LNCaP clone FGC (cell line): Measurements from ENCODE around the gene ZSCAN20.

Experiments
- DNase-seq: peaks from one replicate; pipeline ENCODE4 v3.0.0-alpha.2; 2011; ENCODE audit warnings: low read depth
- H3K4me3 ChIP-seq: 2 replicates; pipeline ENCODE4 v1.5.1; 2011; ENCODE audit warnings: mild to moderate bottlenecking, low read depth, low read length, control low read depth
- TF ChIP-seq, protein P1 (sequence below): IDR thresholded peaks from 2 replicates; pipeline ENCODE4 v1.5.1; 2012; ENCODE audit warnings: mild to moderate bottlenecking; ENCODE audit not compliant: control insufficient read depth, insufficient read depth; ENCODE audit errors: extremely low read depth

The ZSCAN20 gene

DNA sequence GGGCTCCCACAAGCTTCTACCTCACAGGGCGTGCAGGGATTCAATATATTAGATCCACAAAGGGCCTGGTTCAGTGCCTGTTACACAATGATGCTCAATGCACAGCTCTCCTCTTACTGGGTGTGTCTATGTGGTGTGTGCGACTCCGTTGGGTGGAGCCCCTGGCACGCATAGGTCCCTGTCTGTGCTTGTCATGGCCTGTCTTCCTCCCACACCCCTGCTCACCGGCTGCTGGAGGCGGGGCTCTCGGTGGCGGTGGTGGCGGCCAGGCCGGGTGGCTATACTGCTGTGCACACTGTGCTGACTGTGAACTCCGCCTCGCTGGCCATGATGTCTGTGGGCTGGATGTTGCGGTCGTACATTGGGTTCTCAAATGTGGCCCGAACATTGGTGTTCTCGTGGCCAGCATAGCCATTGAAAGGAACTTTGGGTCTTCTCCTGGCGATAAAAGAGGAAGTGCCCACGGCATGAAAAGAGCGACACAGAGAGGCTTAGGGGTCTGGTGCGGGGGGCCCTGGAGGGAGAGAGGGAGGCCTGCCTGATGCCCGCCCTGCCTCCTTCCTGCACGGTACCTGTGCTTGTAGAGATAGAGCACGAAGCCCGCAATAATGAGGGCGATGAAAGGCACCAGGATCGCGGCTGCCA, 46.9 kb downstream of the ZSCAN20 start:
- no peak for DNase-seq
- TF ChIP-seq, protein P1, sequence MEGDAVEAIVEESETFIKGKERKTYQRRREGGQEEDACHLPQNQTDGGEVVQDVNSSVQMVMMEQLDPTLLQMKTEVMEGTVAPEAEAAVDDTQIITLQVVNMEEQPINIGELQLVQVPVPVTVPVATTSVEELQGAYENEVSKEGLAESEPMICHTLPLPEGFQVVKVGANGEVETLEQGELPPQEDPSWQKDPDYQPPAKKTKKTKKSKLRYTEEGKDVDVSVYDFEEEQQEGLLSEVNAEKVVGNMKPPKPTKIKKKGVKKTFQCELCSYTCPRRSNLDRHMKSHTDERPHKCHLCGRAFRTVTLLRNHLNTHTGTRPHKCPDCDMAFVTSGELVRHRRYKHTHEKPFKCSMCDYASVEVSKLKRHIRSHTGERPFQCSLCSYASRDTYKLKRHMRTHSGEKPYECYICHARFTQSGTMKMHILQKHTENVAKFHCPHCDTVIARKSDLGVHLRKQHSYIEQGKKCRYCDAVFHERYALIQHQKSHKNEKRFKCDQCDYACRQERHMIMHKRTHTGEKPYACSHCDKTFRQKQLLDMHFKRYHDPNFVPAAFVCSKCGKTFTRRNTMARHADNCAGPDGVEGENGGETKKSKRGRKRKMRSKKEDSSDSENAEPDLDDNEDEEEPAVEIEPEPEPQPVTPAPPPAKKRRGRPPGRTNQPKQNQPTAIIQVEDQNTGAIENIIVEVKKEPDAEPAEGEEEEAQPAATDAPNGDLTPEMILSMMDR: no peak
- no peak overlapping the region for H3K4me3 ChIP-seq

- TF ChIP-seq, protein P1: no peak
- no peak for DNase-seq
- no peak overlapping the region for H3K4me3 ChIP-seq
These were observed 52.1 kb downstream of the ZSCAN20 start for GRCh38 chr1:33524586-33524985.

DNA sequence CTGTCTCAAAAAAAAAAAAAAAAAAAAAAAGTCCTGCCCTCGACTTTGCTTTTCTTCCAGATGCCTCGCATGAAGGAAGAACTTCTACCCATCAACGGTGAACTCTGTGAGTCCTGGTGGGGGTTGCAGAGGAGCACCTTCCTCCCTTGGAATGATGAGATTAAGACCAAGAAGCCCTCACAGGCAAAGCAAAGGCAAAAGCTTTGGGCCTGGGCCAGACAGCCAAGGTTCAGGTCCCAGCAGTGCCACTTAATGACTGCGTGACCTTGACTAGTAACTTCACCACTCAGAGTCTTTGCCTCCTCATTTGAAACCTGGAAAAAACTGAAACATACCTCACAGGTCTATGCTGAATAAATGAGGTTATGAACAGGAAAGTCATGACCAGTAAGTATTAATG, 55.5 kb downstream of the ZSCAN20 start:
- H3K4me3 ChIP-seq: no peak overlapping the region
- no peak for DNase-seq
- TF ChIP-seq, protein P1: no peak

- TF ChIP-seq, protein P1: no peak
- DNase-seq: no peak
- H3K4me3 ChIP-seq: no peak overlapping the region
These were observed 57.5 kb downstream of the ZSCAN20 start for GRCh38 chr1:33529957-33530356.

GRCh38 chr1:33532250-33532649, 59.8 kb downstream of the ZSCAN20 start:
- no peak for DNase-seq
- no peak overlapping the region for H3K4me3 ChIP-seq
- TF ChIP-seq, protein P1: no peak

DNA sequence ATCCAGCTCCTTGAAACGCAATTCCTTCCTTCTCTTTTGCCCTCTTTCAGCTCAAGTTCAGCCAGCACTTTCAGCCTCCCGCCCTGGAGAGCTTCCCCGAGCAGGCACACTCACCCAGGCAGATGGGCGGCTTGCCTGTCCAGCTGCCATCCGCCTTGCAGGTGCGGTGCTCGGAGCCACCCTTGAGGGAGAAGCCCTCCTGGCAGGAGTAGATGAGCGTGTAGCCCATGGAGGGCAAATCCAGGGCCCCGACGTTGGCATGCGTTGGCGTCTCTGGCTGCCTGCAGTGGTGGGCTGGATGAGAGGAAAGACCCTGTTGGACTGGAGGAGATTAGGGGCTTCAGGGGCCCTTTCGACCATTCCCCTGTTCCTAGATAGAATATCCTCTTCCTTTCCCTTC, 60.5 kb downstream of the ZSCAN20 start:
- no peak overlapping the region for H3K4me3 ChIP-seq
- TF ChIP-seq, protein P1: no peak
- no peak for DNase-seq

GRCh38 chr1:33535334-33535733, 62.9 kb downstream of the ZSCAN20 start:
- TF ChIP-seq, protein P1: no peak
- DNase-seq: no peak
- H3K4me3 ChIP-seq: no peak overlapping the region
